Testis (tissue), 3 donors: ENCODE measurements around the gene PPARGC1A. TPM values are rescaled to one million over a fixed set of nuclear protein-coding genes. Genes with fewer than 3 reads are reported as not detected.

ENCODE experiments used
- DNase-seq: peaks from one replicate; pipeline ENCODE4 v3.0.0-alpha.2; 2019
- H3K27ac ChIP-seq, 2 donors: fragments of 200-600 bp; sonication (generic); one replicate each; pipeline ENCODE4 v1.5.1; 2019
- H3K27me3 ChIP-seq: fragments of 200-600 bp; sonication (generic); one replicate; pipeline ENCODE4 v1.5.1; 2019
- H3K36me3 ChIP-seq: fragments of 200-600 bp; sonication (generic); one replicate; pipeline ENCODE4 v1.5.1; 2017; ENCODE audit warnings: low read depth; ENCODE audit errors: missing control alignments
- H3K4me1 ChIP-seq: fragments of 200-600 bp; sonication (generic); one replicate; pipeline ENCODE4 v1.5.1; 2019
- H3K4me3 ChIP-seq, 2 donors: fragments of 200-600 bp; sonication (generic); one replicate each; pipeline ENCODE4 v1.5.1; 2017 to 2019
- H3K9me3 ChIP-seq: fragments of 200-600 bp; sonication (generic); one replicate; pipeline ENCODE4 v1.5.1; 2017
- POLR2A ChIP-seq: fragments of 450-650 bp; IDR thresholded peaks from one replicate; pipeline ENCODE4 v1.6.1; 2017; ENCODE audit warnings: antibody characterized with exemption, mild to moderate bottlenecking, moderate library complexity
- WGBS, 2 donors: methylation state at CpG; one replicate each; pipeline ENCODE4 v1.1.5; 2018; 5-methylcytosine and 5-hydroxymethylcytosine counted together
- intact Hi-C: fragments of 100-400 bp; cut with DNase I; formaldehyde crosslinking; loops from one replicate; pipeline ENCODE4 v1.15.1; 2023; ENCODE audit warnings: low total_unique reads
- polyA plus RNA-seq: library from polyadenylated mRNA; stranded (reverse); fragments of 350-450 nt; fragmentation: Illumina TruSeq; extraction: RNeasy Lipid Tissue Mini Kit (QIAGEN cat#74804); gene quantifications from one replicate; pipeline ENCODE4 v1.2.3, GENCODE V29; 2014; ENCODE audit warnings: low read depth, low replicate concordance; ENCODE audit not compliant: insufficient read depth
- total RNA-seq, 2 donors: library from RNA; depleted of rRNA; stranded (reverse); fragments of >200 nt; gene quantifications; one replicate each; pipeline ENCODE4 v1.2.3, GENCODE V29; 2016
- TF ChIP-seq, protein P1 (sequence below), 3 experiments: fragments of 450-650 bp in 2 of 3; fragments of 200-600 bp in 1 of 3; sonication (generic) in 1 of 3; IDR thresholded peaks; one replicate each; pipeline ENCODE4 v1.5.1; 2016 to 2019; ENCODE audit warnings: antibody characterized with exemption in 3 of 3, mild to moderate bottlenecking in 2 of 3, moderate library complexity in 1 of 3

The PPARGC1A gene
- total and polyA plus RNA-seq, 3 donors from 2014 or later: 15.4 to 33.4 (median 33.0) TPM

DNA sequence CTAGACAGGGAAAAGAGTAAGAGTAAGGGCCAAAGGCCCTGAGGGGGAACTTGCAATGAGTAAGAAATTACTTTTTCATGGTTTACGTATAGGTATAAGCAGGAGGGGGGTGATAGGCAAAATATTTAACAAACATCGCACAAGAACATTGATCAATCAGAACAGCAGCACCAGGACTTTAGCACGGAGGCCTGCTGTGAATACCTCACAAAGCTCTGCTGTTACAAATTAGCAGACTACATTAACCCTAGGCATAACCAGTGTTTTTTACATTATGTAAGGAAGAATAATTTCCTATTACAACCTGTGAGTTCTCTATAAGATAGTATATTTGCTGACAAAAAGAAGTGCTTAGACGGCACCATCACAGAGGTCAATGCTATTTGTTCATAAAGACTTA, 44.9 kb downstream of the PPARGC1A start:
- no peak for DNase-seq
- H3K27ac ChIP-seq: no peak overlapping the region
- H3K36me3 ChIP-seq: no peaks in the 10 kb centered on the region
- H3K4me3 ChIP-seq: no peak overlapping the region
- no peaks in the 10 kb centered on the region for H3K4me1 ChIP-seq
- no peaks in the 10 kb centered on the region for H3K27me3 ChIP-seq
- no peaks in the 10 kb centered on the region for H3K9me3 ChIP-seq
- no peak for TF ChIP-seq POLR2A
- TF ChIP-seq, protein P1, sequence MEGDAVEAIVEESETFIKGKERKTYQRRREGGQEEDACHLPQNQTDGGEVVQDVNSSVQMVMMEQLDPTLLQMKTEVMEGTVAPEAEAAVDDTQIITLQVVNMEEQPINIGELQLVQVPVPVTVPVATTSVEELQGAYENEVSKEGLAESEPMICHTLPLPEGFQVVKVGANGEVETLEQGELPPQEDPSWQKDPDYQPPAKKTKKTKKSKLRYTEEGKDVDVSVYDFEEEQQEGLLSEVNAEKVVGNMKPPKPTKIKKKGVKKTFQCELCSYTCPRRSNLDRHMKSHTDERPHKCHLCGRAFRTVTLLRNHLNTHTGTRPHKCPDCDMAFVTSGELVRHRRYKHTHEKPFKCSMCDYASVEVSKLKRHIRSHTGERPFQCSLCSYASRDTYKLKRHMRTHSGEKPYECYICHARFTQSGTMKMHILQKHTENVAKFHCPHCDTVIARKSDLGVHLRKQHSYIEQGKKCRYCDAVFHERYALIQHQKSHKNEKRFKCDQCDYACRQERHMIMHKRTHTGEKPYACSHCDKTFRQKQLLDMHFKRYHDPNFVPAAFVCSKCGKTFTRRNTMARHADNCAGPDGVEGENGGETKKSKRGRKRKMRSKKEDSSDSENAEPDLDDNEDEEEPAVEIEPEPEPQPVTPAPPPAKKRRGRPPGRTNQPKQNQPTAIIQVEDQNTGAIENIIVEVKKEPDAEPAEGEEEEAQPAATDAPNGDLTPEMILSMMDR (IDR thresholded peaks at IDR 0.05): no peak
- intact Hi-C loops: no loop called here
- 81 to 95% methylated on average over 4 of the region's 4 CpGs for WGBS, 2 donors

DNA sequence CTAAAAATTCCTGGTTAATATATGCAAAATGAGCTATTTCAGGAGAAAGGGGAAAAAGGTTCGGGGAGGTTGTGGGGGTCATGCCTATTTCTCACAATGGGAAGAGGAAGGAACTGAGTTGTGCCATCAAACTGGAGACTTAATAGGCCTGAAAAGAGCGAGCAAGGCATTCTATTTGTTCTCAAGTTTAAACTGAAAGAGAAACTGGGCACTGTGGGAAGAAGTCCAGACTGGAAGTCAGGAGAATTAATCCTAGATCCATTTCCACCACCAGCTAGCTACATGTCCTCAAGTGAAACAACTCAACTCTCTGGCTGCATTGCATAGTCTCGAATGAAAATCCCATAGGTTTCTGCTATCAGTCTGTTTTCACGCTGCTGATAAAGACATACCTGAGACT, 50.6 kb downstream of the PPARGC1A start:
- intact Hi-C loops: no loop called here
- WGBS, 2 donors: 88 to 92% methylated on average over 4 of the region's 4 CpGs

DNA sequence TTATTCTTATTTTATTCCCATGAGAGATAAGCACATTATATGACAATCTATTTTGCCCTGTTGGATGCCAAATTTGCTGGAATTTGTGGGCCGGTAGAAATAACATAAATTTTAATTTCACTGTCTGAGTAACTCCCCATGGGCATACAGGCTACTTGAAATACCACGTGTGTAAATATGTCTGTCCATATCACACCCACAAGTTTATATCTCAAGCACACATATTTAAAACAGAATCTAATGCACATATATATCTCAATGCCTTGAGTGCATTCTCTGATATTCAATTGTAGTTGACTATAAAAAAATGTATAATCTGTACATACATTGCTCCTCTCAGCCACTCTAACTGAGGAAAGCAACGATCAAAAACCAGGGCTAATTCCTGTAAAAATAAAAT, 51.2 kb downstream of the PPARGC1A start:
- no peak overlapping the region for H3K4me3 ChIP-seq
- H3K27ac ChIP-seq: no peak overlapping the region
- H3K36me3 ChIP-seq: no peaks in the 10 kb centered on the region
- no peak for TF ChIP-seq POLR2A
- TF ChIP-seq, protein P1 (IDR thresholded peaks at IDR 0.05): no peak
- H3K9me3 ChIP-seq: no peaks in the 10 kb centered on the region
- 69 to 85% methylated on average over 3 of the region's 3 CpGs for WGBS, 2 donors
- no peaks in the 10 kb centered on the region for H3K4me1 ChIP-seq
- no peaks in the 10 kb centered on the region for H3K27me3 ChIP-seq
- intact Hi-C loops: no loop called here
- DNase-seq: no peak

More for the DNA sequence above, 50.6 kb downstream of the PPARGC1A start:
- H3K4me1 ChIP-seq: no peaks in the 10 kb centered on the region
- no peak for DNase-seq
- no peaks in the 10 kb centered on the region for H3K27me3 ChIP-seq
- no peak overlapping the region for H3K27ac ChIP-seq
- TF ChIP-seq, protein P1 (IDR thresholded peaks at IDR 0.05): no peak
- TF ChIP-seq POLR2A: no peak
- H3K4me3 ChIP-seq: no peak overlapping the region
- H3K9me3 ChIP-seq: no peaks in the 10 kb centered on the region
- H3K36me3 ChIP-seq: no peaks in the 10 kb centered on the region

DNA sequence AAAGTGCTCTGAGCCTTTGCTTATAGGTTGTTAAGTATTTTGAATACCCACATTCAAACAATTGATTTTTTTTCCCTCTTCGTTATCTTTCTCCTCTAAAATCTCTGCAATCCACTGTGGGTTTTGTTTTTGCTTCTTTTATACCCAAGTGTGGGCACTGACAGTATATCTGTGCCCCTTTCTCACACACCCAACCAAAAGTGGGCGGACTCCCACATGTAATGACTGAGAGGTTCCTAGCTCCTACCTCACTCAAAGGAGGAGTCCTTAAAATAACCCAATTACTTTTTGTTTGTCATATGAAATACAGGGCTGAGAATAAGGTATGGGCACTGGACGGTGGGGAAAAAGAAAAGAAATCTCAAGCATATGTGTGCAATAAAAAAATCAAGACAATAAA, 51.7 kb downstream of the PPARGC1A start:
- H3K36me3 ChIP-seq: no peaks in the 10 kb centered on the region
- no peak overlapping the region for H3K27ac ChIP-seq
- no peaks in the 10 kb centered on the region for H3K9me3 ChIP-seq
- intact Hi-C loops: no loop called here
- H3K4me3 ChIP-seq: no peak overlapping the region
- H3K4me1 ChIP-seq: no peaks in the 10 kb centered on the region
- WGBS, 2 donors: 88 to 96% methylated on average over 3 of the region's 3 CpGs
- TF ChIP-seq POLR2A: no peak
- TF ChIP-seq, protein P1 (IDR thresholded peaks at IDR 0.05): no peak
- H3K27me3 ChIP-seq: no peaks in the 10 kb centered on the region
- no peak for DNase-seq

DNA sequence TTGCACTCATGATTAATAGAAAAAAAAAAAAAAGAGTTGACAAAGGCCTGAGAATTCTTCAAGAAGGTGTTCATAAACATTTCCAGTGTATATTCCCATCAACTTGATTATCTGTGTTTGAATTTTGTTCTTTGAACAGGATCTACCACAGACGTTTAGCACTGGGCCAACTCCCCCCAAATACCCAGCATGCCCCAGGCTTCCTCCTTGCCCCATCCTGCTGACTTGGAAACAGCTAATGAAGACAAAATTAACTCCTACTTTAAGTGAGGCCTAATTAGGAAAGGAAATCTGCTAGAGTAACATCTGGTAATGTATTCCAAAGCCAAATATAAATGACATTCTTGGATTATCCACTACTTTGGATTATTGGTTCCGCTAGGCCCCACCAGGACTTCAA, 52.5 kb downstream of the PPARGC1A start:
- DNase-seq: no peak
- TF ChIP-seq POLR2A: no peak
- TF ChIP-seq, protein P1 (IDR thresholded peaks at IDR 0.05): no peak
- no peaks in the 10 kb centered on the region for H3K36me3 ChIP-seq

More for the DNA sequence above, 52.5 kb downstream of the PPARGC1A start:
- no peaks in the 10 kb centered on the region for H3K9me3 ChIP-seq
- H3K4me3 ChIP-seq: no peak overlapping the region
- intact Hi-C loops: no loop called here
- WGBS, 2 donors: 64 to 68% methylated on average over 2 of the region's 2 CpGs
- H3K4me1 ChIP-seq: no peaks in the 10 kb centered on the region
- no peak overlapping the region for H3K27ac ChIP-seq
- no peaks in the 10 kb centered on the region for H3K27me3 ChIP-seq
